ENCODE data around the gene SEPTIN6.

SEPTIN6 gene

GRCh38 chrX:119647552-119648420, 45.2 kb downstream of the SEPTIN6 start:
- no peak for DNase-seq

GRCh38 chrX:119647089-119647488, 45.9 kb downstream of the SEPTIN6 start:
- no peak for DNase-seq

GRCh38 chrX:119646515-119646914, 46.5 kb downstream of the SEPTIN6 start:
- DNase-seq = no peak

GRCh38 chrX:119643696-119644095, 49.3 kb downstream of the SEPTIN6 start:
- DNase-seq = no peak
